ENCODE measurements around the gene CRB1. TPM values are rescaled to one million over a fixed set of nuclear protein-coding genes. Genes with fewer than 3 reads are reported as not detected.

Gene CRB1
- total RNA-seq, 1 experiment from 2014 or later, result not detected

DNA sequence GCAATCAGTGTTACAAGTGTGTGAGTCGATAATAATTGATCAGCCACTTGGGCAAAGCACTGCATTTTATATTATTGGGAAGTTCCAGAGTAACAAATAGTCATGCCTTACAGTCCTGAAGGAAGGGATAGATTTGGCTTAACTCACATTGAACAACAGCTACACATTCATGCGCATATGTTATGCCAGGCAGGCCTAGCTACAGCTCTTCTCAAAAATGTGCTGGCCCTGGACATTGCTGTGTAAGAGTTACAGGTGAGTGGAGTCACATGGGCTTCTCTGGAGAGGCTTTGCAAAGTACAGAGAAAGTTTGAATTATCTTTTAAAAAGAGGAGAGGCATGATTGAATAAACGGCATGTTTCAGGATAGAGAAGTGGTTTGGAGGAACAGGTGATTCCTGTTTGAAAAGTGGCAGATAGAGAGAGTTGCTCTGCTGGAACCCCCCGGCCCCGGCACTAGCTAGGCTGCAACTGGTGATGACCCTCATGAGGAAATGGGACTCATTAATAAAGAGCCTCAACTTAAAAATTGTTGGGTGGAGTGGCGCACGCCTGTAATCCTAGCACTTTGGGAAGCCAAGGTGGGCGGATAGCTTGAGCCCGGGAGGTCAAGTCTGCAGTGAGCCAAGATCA, 200.6 kb downstream of the CRB1 start:
- H3K27me3 ChIP-seq (ENCODE audit: insufficient read depth, low read depth), result no peaks in the 10 kb centered on the region
- H3K4me1 ChIP-seq (replicated peaks; ENCODE audit: insufficient read depth), result no peaks in the 10 kb centered on the region
- intact Hi-C loops (cut with micrococcal nuclease; ENCODE audit: unreplicated experiment), result no loop called here
- H3K4me3 ChIP-seq, result no peak overlapping the region
- no peaks in the 10 kb centered on the region for H3K9me2 ChIP-seq (ENCODE audit: insufficient read depth)
- no peaks in the 10 kb centered on the region for H3K79me2 ChIP-seq (ENCODE audit: low read depth)
- no peaks in the 10 kb centered on the region for H3F3A ChIP-seq (ENCODE audit: insufficient read depth, low read depth)
- CTCF ChIA-PET, result no interaction called here
- no TSS peak for BruUV-seq (replicated peaks)
- no peaks in the 10 kb centered on the region for H3K36me3 ChIP-seq (ENCODE audit: low read depth)
- POLR2A ChIA-PET (ENCODE audit: unreplicated experiment), result no interaction called here
- no peaks in the 10 kb centered on the region for H3K9me3 ChIP-seq (ENCODE audit: insufficient read depth, low read depth)
- H2AFZ ChIP-seq, result no peak overlapping the region; the same call in 1 of the 2 replicates
- H4K20me1 ChIP-seq (ENCODE audit: insufficient read depth), result no peaks in the 10 kb centered on the region
- TF ChIP-seq, protein P1, sequence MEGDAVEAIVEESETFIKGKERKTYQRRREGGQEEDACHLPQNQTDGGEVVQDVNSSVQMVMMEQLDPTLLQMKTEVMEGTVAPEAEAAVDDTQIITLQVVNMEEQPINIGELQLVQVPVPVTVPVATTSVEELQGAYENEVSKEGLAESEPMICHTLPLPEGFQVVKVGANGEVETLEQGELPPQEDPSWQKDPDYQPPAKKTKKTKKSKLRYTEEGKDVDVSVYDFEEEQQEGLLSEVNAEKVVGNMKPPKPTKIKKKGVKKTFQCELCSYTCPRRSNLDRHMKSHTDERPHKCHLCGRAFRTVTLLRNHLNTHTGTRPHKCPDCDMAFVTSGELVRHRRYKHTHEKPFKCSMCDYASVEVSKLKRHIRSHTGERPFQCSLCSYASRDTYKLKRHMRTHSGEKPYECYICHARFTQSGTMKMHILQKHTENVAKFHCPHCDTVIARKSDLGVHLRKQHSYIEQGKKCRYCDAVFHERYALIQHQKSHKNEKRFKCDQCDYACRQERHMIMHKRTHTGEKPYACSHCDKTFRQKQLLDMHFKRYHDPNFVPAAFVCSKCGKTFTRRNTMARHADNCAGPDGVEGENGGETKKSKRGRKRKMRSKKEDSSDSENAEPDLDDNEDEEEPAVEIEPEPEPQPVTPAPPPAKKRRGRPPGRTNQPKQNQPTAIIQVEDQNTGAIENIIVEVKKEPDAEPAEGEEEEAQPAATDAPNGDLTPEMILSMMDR (conservative IDR thresholded peaks at IDR 0.05), result no peak
- no peak for TF ChIP-seq EZH2 (IDR thresholded peaks at IDR 0.05; ENCODE audit: low read depth)
- H3K4me2 ChIP-seq, result no peak overlapping the region
- H3K27ac ChIP-seq, result no peak overlapping the region
- no peak for DNase-seq

DNA sequence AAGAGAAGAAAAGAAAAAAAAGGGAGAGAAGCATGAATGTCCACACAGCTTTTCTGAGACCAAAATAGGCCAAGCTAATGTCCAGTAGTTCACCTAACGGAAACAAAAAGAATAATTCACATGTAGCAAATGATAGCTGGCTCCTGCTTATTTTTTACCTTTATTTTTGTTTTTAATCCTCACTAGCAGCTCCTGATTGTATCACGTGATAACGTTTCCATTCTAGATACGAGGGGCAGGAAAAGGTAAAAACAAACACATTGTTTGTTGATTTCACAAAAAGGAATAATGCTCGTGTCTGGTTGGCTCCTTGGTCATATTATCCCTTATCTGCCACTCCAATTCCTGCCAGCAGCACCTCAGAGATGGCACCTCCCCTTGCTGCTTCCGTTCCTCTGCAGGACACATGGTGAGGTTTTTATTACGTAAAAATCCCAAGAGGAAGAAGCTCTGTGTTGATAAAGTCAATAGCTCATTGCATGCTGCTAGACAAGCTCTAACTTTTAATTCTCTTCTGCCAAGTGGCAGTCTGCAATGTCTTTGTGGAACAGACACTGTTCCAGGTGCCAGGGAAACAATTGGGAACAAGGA, 201.7 kb downstream of the CRB1 start:
- Histone ChIP-seq H3F3A (ENCODE audit: insufficient read depth, low read depth) (no peaks in the 10 kb centered on the region), H3K79me2 (ENCODE audit: low read depth) (no peaks in the 10 kb centered on the region), H3K4me3 (no peak overlapping the region), H2AFZ (no peak overlapping the region; the same call in 1 of the 2 replicates), H3K9me3 (ENCODE audit: insufficient read depth, low read depth) (no peaks in the 10 kb centered on the region), H3K27me3 (ENCODE audit: insufficient read depth, low read depth) (no peaks in the 10 kb centered on the region), H3K4me1 (replicated peaks; ENCODE audit: insufficient read depth) (no peaks in the 10 kb centered on the region), H3K4me2 (no peak overlapping the region), H3K27ac (no peak overlapping the region), H3K36me3 (ENCODE audit: low read depth) (no peaks in the 10 kb centered on the region), H4K20me1 (ENCODE audit: insufficient read depth) (no peaks in the 10 kb centered on the region), H3K9me2 (ENCODE audit: insufficient read depth) (no peaks in the 10 kb centered on the region)
- CTCF ChIA-PET, result no interaction called here
- POLR2A ChIA-PET (ENCODE audit: unreplicated experiment), result no interaction called here
- intact Hi-C loops (cut with micrococcal nuclease; ENCODE audit: unreplicated experiment), result no loop called here
- DNase-seq, result no peak
- no peak for TF ChIP-seq EZH2 (IDR thresholded peaks at IDR 0.05; ENCODE audit: low read depth)
- TF ChIP-seq, protein P1 (conservative IDR thresholded peaks at IDR 0.05), result no peak
- BruUV-seq (replicated peaks), result no TSS peak

DNA sequence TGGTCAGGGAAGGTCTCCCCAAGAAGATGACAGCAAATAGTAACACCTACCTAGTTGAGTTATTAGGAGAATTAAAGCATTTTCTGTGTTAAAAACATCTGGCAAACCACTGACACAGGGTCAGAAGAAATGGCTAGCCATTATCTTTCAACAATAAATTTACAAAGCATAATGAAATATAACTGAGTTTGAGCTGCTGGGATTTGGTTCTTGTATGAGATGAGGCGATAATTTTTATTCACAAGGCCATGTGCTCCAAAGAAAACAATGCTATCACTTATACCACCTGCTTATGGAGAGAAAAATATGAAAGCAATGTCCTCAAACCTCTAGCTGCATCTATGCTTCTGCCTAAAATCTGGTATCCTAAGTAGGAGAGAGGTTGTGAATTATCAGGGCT, 202.3 kb downstream of the CRB1 start:
- Histone ChIP-seq H3K27ac (no peak overlapping the region), H3K79me2 (ENCODE audit: low read depth) (no peaks in the 10 kb centered on the region), H3K27me3 (ENCODE audit: insufficient read depth, low read depth) (no peaks in the 10 kb centered on the region), H3K4me3 (no peak overlapping the region), H2AFZ (no peak overlapping the region), H3F3A (ENCODE audit: insufficient read depth, low read depth) (no peaks in the 10 kb centered on the region), H3K9me2 (ENCODE audit: insufficient read depth) (no peaks in the 10 kb centered on the region), H3K4me2 (no peak overlapping the region), H3K36me3 (ENCODE audit: low read depth) (no peaks in the 10 kb centered on the region), H3K4me1 (replicated peaks; ENCODE audit: insufficient read depth) (no peaks in the 10 kb centered on the region), H3K9me3 (ENCODE audit: insufficient read depth, low read depth) (no peaks in the 10 kb centered on the region), H4K20me1 (ENCODE audit: insufficient read depth) (no peaks in the 10 kb centered on the region)
- ChIA-PET POLR2A (ENCODE audit: unreplicated experiment) (no interaction called here), CTCF (no interaction called here)
- TF ChIP-seq, protein P1 (conservative IDR thresholded peaks at IDR 0.05), result no peak
- TF ChIP-seq EZH2 (IDR thresholded peaks at IDR 0.05; ENCODE audit: low read depth), result no peak
- BruUV-seq (replicated peaks), result no TSS peak
- intact Hi-C loops (cut with micrococcal nuclease; ENCODE audit: unreplicated experiment), result no loop called here
- DNase-seq, result no peak

Data from PC-9 (cell line).